ENCODE data around the gene FOSL2.

The FOSL2 gene

DNA sequence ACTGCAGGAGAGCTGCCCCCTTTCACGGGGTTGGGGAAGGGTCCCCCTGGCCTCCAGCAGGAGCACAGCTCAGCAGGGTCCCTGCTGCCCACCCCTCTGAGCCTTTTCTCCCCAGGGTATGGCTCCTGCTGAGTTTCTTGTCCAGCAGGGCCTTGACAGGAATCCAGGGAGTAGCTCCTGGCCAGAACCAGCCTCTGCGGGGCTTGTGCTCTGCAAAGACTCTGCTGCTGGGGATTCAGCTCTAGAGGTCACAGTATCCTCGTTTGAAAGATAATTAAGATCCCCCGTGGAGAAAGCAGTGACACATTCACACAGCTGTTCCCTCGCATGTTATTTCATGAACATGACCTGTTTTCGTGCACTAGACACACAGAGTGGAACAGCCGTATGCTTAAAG, 21.2 kb downstream of the FOSL2 start:
- Histone ChIP-seq H2AFZ (ENCODE audit: low read depth, low read length) (no peak overlapping the region), H3K36me3 (ENCODE audit: insufficient read depth, low read length) (peaks cover 19% of the 10 kb centered on the region), H3K4me3 (ENCODE audit: low read depth in 1 of 2, low read length in 2 of 2) (no peak overlapping the region), H3K9me3 (ENCODE audit: insufficient read depth, low read length, severe bottlenecking) (no peaks in the 10 kb centered on the region), H3K27me3 (ENCODE audit: insufficient read depth, low read length, poor library complexity) (no peaks in the 10 kb centered on the region), H3K4me2 (ENCODE audit: insufficient read depth, low read length) (no peak overlapping the region), H3K9ac (ENCODE audit: low read depth, low read length) (no peak overlapping the region), H3K27ac (ENCODE audit: low read length) (no peak overlapping the region), H3K4me1 (ENCODE audit: insufficient read depth, low read length) (no peaks in the 10 kb centered on the region), H3K79me2 (ENCODE audit: insufficient read depth, low read length) (no peaks in the 10 kb centered on the region), H4K20me1 (ENCODE audit: insufficient read depth, low read length) (peaks cover 2% of the 10 kb centered on the region; the same call in 1 of the 2 replicates)
- DNase-seq (no peak), ATAC-seq (ENCODE audit: insufficient read depth, low read depth) (no peak)
- TF ChIP-seq, protein P1, sequence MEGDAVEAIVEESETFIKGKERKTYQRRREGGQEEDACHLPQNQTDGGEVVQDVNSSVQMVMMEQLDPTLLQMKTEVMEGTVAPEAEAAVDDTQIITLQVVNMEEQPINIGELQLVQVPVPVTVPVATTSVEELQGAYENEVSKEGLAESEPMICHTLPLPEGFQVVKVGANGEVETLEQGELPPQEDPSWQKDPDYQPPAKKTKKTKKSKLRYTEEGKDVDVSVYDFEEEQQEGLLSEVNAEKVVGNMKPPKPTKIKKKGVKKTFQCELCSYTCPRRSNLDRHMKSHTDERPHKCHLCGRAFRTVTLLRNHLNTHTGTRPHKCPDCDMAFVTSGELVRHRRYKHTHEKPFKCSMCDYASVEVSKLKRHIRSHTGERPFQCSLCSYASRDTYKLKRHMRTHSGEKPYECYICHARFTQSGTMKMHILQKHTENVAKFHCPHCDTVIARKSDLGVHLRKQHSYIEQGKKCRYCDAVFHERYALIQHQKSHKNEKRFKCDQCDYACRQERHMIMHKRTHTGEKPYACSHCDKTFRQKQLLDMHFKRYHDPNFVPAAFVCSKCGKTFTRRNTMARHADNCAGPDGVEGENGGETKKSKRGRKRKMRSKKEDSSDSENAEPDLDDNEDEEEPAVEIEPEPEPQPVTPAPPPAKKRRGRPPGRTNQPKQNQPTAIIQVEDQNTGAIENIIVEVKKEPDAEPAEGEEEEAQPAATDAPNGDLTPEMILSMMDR (IDR thresholded peaks at IDR 0.05; ENCODE audit: borderline replicate concordance, extremely low read depth, low read length, poor library complexity, severe bottlenecking), result no peak
- TF ChIP-seq EZH2 (IDR thresholded peaks at IDR 0.05; ENCODE audit: borderline replicate concordance, low read depth, low read length, severe bottlenecking), result no peak

- H3K4me1 ChIP-seq (ENCODE audit: insufficient read depth, low read length), result no peaks in the 10 kb centered on the region
These were observed 21.9 kb downstream of the FOSL2 start for GRCh38 chr2:28414583-28414982.

GRCh38 chr2:28415010-28415409, 22.4 kb downstream of the FOSL2 start:
- Histone ChIP-seq H3K9me3 (ENCODE audit: insufficient read depth, low read length, severe bottlenecking) (no peaks in the 10 kb centered on the region), H3K9ac (ENCODE audit: low read depth, low read length) (no peak overlapping the region), H3K4me2 (ENCODE audit: insufficient read depth, low read length) (no peak overlapping the region), H3K27me3 (ENCODE audit: insufficient read depth, low read length, poor library complexity) (no peaks in the 10 kb centered on the region), H3K4me1 (ENCODE audit: insufficient read depth, low read length) (no peaks in the 10 kb centered on the region), H3K36me3 (ENCODE audit: insufficient read depth, low read length) (peaks cover 19% of the 10 kb centered on the region), H4K20me1 (ENCODE audit: insufficient read depth, low read length) (peaks cover 2% of the 10 kb centered on the region; the same call in 1 of the 2 replicates), H3K27ac (ENCODE audit: low read length) (no peak overlapping the region), H3K79me2 (ENCODE audit: insufficient read depth, low read length) (no peaks in the 10 kb centered on the region), H2AFZ (ENCODE audit: low read depth, low read length) (no peak overlapping the region), H3K4me3 (ENCODE audit: low read depth in 1 of 2, low read length in 2 of 2) (no peak overlapping the region)
- DNase-seq (no peak), ATAC-seq (ENCODE audit: insufficient read depth, low read depth) (no peak)
- TF ChIP-seq EZH2 (IDR thresholded peaks at IDR 0.05; ENCODE audit: borderline replicate concordance, low read depth, low read length, severe bottlenecking), result no peak
- TF ChIP-seq, protein P1 (IDR thresholded peaks at IDR 0.05; ENCODE audit: borderline replicate concordance, extremely low read depth, low read length, poor library complexity, severe bottlenecking), result no peak

More at GRCh38 chr2:28414583-28414982, 21.9 kb downstream of the FOSL2 start:
- ATAC-seq (ENCODE audit: insufficient read depth, low read depth) (no peak), DNase-seq (no peak)
- H3K27ac ChIP-seq (ENCODE audit: low read length), result no peak overlapping the region
- H3K27me3 ChIP-seq (ENCODE audit: insufficient read depth, low read length, poor library complexity), result no peaks in the 10 kb centered on the region
- H3K9me3 ChIP-seq (ENCODE audit: insufficient read depth, low read length, severe bottlenecking), result no peaks in the 10 kb centered on the region
- no peak overlapping the region for H3K4me2 ChIP-seq (ENCODE audit: insufficient read depth, low read length)
- no peak overlapping the region for H2AFZ ChIP-seq (ENCODE audit: low read depth, low read length)
- TF ChIP-seq, protein P1 (IDR thresholded peaks at IDR 0.05; ENCODE audit: borderline replicate concordance, extremely low read depth, low read length, poor library complexity, severe bottlenecking), result no peak
- no peak for TF ChIP-seq EZH2 (IDR thresholded peaks at IDR 0.05; ENCODE audit: borderline replicate concordance, low read depth, low read length, severe bottlenecking)
- peaks cover 2% of the 10 kb centered on the region; the same call in 1 of the 2 replicates for H4K20me1 ChIP-seq (ENCODE audit: insufficient read depth, low read length)
- H3K36me3 ChIP-seq (ENCODE audit: insufficient read depth, low read length), result peaks cover 19% of the 10 kb centered on the region
- H3K9ac ChIP-seq (ENCODE audit: low read depth, low read length), result no peak overlapping the region
- no peak overlapping the region for H3K4me3 ChIP-seq (ENCODE audit: low read depth in 1 of 2, low read length in 2 of 2)
- no peaks in the 10 kb centered on the region for H3K79me2 ChIP-seq (ENCODE audit: insufficient read depth, low read length)

GRCh38 chr2:28415715-28416114, 23.1 kb downstream of the FOSL2 start:
- Histone ChIP-seq H4K20me1 (ENCODE audit: insufficient read depth, low read length) (peaks cover 2% of the 10 kb centered on the region; the same call in 1 of the 2 replicates), H3K9me3 (ENCODE audit: insufficient read depth, low read length, severe bottlenecking) (no peaks in the 10 kb centered on the region), H3K27me3 (ENCODE audit: insufficient read depth, low read length, poor library complexity) (no peaks in the 10 kb centered on the region), H3K27ac (ENCODE audit: low read length) (no peak overlapping the region), H3K4me1 (ENCODE audit: insufficient read depth, low read length) (no peaks in the 10 kb centered on the region), H3K36me3 (ENCODE audit: insufficient read depth, low read length) (peaks cover 19% of the 10 kb centered on the region), H3K79me2 (ENCODE audit: insufficient read depth, low read length) (no peaks in the 10 kb centered on the region), H3K4me3 (ENCODE audit: low read depth in 1 of 2, low read length in 2 of 2) (no peak overlapping the region), H3K4me2 (ENCODE audit: insufficient read depth, low read length) (no peak overlapping the region), H2AFZ (ENCODE audit: low read depth, low read length) (no peak overlapping the region), H3K9ac (ENCODE audit: low read depth, low read length) (no peak overlapping the region)
- no peak for TF ChIP-seq EZH2 (IDR thresholded peaks at IDR 0.05; ENCODE audit: borderline replicate concordance, low read depth, low read length, severe bottlenecking)
- TF ChIP-seq, protein P1 (IDR thresholded peaks at IDR 0.05; ENCODE audit: borderline replicate concordance, extremely low read depth, low read length, poor library complexity, severe bottlenecking), result no peak
- DNase-seq, result no peak
- ATAC-seq (ENCODE audit: insufficient read depth, low read depth), result no peak
